Neural cell (in vitro differentiated cells): ENCODE data around the gene CPSF6. TPM values are rescaled to one million over a fixed set of nuclear protein-coding genes. Genes with fewer than 3 reads are reported as not detected.

Experiments used
- H2AFZ ChIP-seq: fragments of 200-600, 300-800 bp; sonication (generic), shearing (Covaris generic); 2 replicates; pipeline ENCODE4 v1.6.0; 2014; ENCODE audit warnings: low read depth, mild to moderate bottlenecking, antibody characterized with exemption, low read length, moderate library complexity
- H3F3A ChIP-seq: fragments of 200-600 bp; shearing (Covaris generic); 2 replicates; pipeline ENCODE4 v1.6.1; 2016; ENCODE audit warnings: mild to moderate bottlenecking, moderate library complexity, mixed read lengths, antibody characterized with exemption, low read length; ENCODE audit not compliant: insufficient read depth, poor library complexity, severe bottlenecking
- H3K27ac ChIP-seq: fragments of 200-600, 300-800 bp; sonication (generic), shearing (Covaris generic); 2 replicates; pipeline ENCODE4 v1.5.1; 2014; ENCODE audit warnings: mild to moderate bottlenecking, low read length, moderate library complexity
- H3K27me3 ChIP-seq: fragments of 300-800, 200-600 bp; sonication (generic), shearing (Covaris generic); 2 replicates; pipeline ENCODE4 v1.6.0; 2014; ENCODE audit warnings: mild to moderate bottlenecking, low read depth, low read length, moderate library complexity; ENCODE audit not compliant: insufficient read depth
- H3K36me3 ChIP-seq: fragments of 300-800, 200-600 bp; sonication (generic), shearing (Covaris generic); 2 replicates; pipeline ENCODE4 v1.5.1; 2014; ENCODE audit warnings: mild to moderate bottlenecking, antibody characterized with exemption, low read length, moderate library complexity; ENCODE audit not compliant: insufficient read depth
- H3K4me2 ChIP-seq: fragments of 300-800, 200-600 bp; sonication (generic), shearing (Covaris generic); 2 replicates; pipeline ENCODE4 v1.6.0; 2014; ENCODE audit warnings: mild to moderate bottlenecking, low read length
- H3K4me3 ChIP-seq: fragments of 300-800, 200-600 bp; sonication (generic), shearing (Covaris generic); 2 replicates; pipeline ENCODE4 v1.5.1; 2014; ENCODE audit warnings: mild to moderate bottlenecking, low read length, moderate library complexity
- H3K79me2 ChIP-seq: fragments of 200-600 bp; shearing (Covaris generic); replicated peaks from 2 replicates; pipeline ENCODE4 v1.6.0; 2014; ENCODE audit warnings: mild to moderate bottlenecking, low read length, moderate library complexity; ENCODE audit not compliant: insufficient read depth
- H3K9ac ChIP-seq: fragments of 300-800, 200-600 bp; sonication (generic), shearing (Covaris generic); 2 replicates; pipeline ENCODE4 v1.6.1; 2016; ENCODE audit warnings: mild to moderate bottlenecking, low read length, mixed read lengths
- H3K9me2 ChIP-seq: fragments of 200-600 bp; shearing (Covaris generic); 2 replicates; pipeline ENCODE4 v1.6.1; 2016; ENCODE audit warnings: mild to moderate bottlenecking, low read length, mixed read lengths; ENCODE audit not compliant: insufficient read depth
- H3K9me3 ChIP-seq: fragments of 200-600, 300-800 bp; sonication (generic), shearing (Covaris generic); 2 replicates; pipeline ENCODE4 v1.6.1; 2016; ENCODE audit warnings: mild to moderate bottlenecking, mixed run types, low read length, moderate library complexity, mixed read lengths
- H4K20me1 ChIP-seq: fragments of 200-600 bp; shearing (Covaris generic); 2 replicates; pipeline ENCODE4 v1.6.1; 2016; ENCODE audit warnings: mild to moderate bottlenecking, mixed run types; ENCODE audit not compliant: insufficient read depth
- EP300 ChIP-seq: fragments of 450-650 bp; conservative IDR thresholded peaks from 2 replicates; pipeline ENCODE4 v1.6.1; 2014; ENCODE audit warnings: antibody characterized with exemption, mild to moderate bottlenecking, moderate library complexity; ENCODE audit not compliant: poor library complexity, severe bottlenecking
- EZH2 ChIP-seq: fragments of 200-600, 300-800 bp; shearing (Covaris generic), sonication (generic); IDR thresholded peaks from 2 replicates; pipeline ENCODE4 v1.6.1; 2014; ENCODE audit warnings: antibody characterized with exemption, low read length, borderline replicate concordance, mild to moderate bottlenecking; ENCODE audit not compliant: insufficient read depth, poor library complexity, severe bottlenecking
- MXI1 ChIP-seq: fragments of 450-650 bp; conservative IDR thresholded peaks from 2 replicates; pipeline ENCODE4 v1.6.1; 2014; ENCODE audit warnings: antibody characterized with exemption, mild to moderate bottlenecking; ENCODE audit not compliant: poor library complexity, severe bottlenecking
- POLR2AphosphoS5 ChIP-seq: IDR thresholded peaks from 2 replicates; pipeline ENCODE4 v1.6.1; 2012
- RAD21 ChIP-seq: fragments of 450-650 bp; conservative IDR thresholded peaks from 2 replicates; pipeline ENCODE4 v1.6.1; 2014; ENCODE audit warnings: antibody characterized with exemption, mild to moderate bottlenecking, moderate library complexity
- SMC3 ChIP-seq: fragments of 450-650 bp; conservative IDR thresholded peaks from 2 replicates; pipeline ENCODE4 v1.6.1; 2014; ENCODE audit warnings: antibody characterized with exemption, mild to moderate bottlenecking, moderate library complexity; ENCODE audit not compliant: poor library complexity
- TAF1 ChIP-seq: IDR thresholded peaks from 2 replicates; pipeline ENCODE4 v1.6.1; 2012; ENCODE audit warnings: low read depth
- polyA plus RNA-seq: library from polyadenylated mRNA; depleted of rRNA; stranded (reverse); fragments of >200 nt; gene quantifications from 2 replicates; pipeline ENCODE4 v1.2.3, GENCODE V29; 2014
- TF ChIP-seq, protein P1 (sequence below): IDR thresholded peaks from 2 replicates; pipeline ENCODE4 v1.6.1; 2012; ENCODE audit warnings: borderline replicate concordance
- TF ChIP-seq, protein P2 (sequence below): fragments of 450-650 bp; IDR thresholded peaks from 2 replicates; pipeline ENCODE4 v1.5.1; 2014; ENCODE audit warnings: antibody characterized with exemption, mild to moderate bottlenecking, moderate library complexity; ENCODE audit not compliant: poor library complexity, severe bottlenecking

CPSF6 gene
- polyA plus RNA-seq, 1 donor from 2014 or later = 180 TPM

DNA sequence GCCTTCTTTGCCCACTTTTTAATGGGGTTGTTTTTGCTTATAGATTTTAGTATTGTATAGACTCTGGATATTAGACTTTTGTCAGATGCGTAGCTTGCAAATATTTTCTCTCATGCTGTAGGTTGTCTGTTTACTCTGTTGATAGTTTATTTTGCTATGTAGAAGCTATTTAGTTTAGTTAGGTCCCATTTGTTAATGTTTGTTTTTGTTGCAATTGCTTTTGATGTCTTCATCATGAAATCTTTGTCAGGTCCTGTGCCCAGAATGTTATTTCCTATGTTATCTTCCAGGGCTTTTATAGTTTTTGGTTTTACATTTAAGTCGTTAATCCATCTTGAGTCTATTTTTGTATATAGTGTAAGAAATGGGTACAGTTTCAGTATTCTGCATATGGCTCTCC, 78.9 kb downstream of the CPSF6 start:
- Histone ChIP-seq H2AFZ (no peak overlapping the region), H3K4me3 (no peak overlapping the region), H3K4me2 (no peak overlapping the region), H3K9me3 (no peaks in the 10 kb centered on the region), H3K27ac (no peak overlapping the region), H3K79me2 (no peaks in the 10 kb centered on the region), H3K36me3 (no peaks in the 10 kb centered on the region), H3K9ac (no peak overlapping the region), H4K20me1 (no peaks in the 10 kb centered on the region), H3F3A (no peaks in the 10 kb centered on the region), H3K27me3 (no peaks in the 10 kb centered on the region), H3K9me2 (no peaks in the 10 kb centered on the region)
- TF ChIP-seq EZH2 = no peak
- no peak for TF ChIP-seq MXI1
- no peak for TF ChIP-seq TAF1

DNA sequence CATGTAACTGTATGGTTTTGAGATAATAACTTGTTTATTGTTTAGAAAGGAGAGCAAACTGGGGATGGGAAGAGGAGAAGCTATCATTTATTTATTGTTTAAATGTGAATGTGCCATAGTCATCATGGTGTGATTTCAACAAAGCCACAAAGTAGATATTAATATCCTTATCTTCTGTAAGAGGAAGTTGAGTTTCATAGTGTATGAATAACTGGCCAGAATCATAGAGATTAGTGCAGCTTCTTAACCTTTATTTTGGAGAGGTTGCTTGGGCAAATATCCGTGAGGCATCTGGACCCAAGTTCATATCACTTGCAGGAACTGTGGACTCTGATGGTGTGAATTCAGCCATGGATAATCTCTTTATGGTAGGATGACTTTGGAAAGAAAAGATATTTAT, 82.0 kb downstream of the CPSF6 start:
- H2AFZ ChIP-seq = no peak overlapping the region
- H3K36me3 ChIP-seq = no peaks in the 10 kb centered on the region
- no peak overlapping the region for H3K9ac ChIP-seq
- no peaks in the 10 kb centered on the region for H3F3A ChIP-seq
- no peaks in the 10 kb centered on the region for H4K20me1 ChIP-seq
- no peaks in the 10 kb centered on the region for H3K9me3 ChIP-seq
- no peak overlapping the region for H3K4me2 ChIP-seq
- H3K4me3 ChIP-seq = no peak overlapping the region
- no peaks in the 10 kb centered on the region for H3K79me2 ChIP-seq
- H3K9me2 ChIP-seq = no peaks in the 10 kb centered on the region
- TF ChIP-seq POLR2AphosphoS5 (no peak), TAF1 (no peak), EZH2 (no peak), EP300 (no peak), MXI1 (no peak), RAD21 (no peak), SMC3 (no peak)
- TF ChIP-seq, protein P1, sequence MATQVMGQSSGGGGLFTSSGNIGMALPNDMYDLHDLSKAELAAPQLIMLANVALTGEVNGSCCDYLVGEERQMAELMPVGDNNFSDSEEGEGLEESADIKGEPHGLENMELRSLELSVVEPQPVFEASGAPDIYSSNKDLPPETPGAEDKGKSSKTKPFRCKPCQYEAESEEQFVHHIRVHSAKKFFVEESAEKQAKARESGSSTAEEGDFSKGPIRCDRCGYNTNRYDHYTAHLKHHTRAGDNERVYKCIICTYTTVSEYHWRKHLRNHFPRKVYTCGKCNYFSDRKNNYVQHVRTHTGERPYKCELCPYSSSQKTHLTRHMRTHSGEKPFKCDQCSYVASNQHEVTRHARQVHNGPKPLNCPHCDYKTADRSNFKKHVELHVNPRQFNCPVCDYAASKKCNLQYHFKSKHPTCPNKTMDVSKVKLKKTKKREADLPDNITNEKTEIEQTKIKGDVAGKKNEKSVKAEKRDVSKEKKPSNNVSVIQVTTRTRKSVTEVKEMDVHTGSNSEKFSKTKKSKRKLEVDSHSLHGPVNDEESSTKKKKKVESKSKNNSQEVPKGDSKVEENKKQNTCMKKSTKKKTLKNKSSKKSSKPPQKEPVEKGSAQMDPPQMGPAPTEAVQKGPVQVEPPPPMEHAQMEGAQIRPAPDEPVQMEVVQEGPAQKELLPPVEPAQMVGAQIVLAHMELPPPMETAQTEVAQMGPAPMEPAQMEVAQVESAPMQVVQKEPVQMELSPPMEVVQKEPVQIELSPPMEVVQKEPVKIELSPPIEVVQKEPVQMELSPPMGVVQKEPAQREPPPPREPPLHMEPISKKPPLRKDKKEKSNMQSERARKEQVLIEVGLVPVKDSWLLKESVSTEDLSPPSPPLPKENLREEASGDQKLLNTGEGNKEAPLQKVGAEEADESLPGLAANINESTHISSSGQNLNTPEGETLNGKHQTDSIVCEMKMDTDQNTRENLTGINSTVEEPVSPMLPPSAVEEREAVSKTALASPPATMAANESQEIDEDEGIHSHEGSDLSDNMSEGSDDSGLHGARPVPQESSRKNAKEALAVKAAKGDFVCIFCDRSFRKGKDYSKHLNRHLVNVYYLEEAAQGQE = no peak
- TF ChIP-seq, protein P2, sequence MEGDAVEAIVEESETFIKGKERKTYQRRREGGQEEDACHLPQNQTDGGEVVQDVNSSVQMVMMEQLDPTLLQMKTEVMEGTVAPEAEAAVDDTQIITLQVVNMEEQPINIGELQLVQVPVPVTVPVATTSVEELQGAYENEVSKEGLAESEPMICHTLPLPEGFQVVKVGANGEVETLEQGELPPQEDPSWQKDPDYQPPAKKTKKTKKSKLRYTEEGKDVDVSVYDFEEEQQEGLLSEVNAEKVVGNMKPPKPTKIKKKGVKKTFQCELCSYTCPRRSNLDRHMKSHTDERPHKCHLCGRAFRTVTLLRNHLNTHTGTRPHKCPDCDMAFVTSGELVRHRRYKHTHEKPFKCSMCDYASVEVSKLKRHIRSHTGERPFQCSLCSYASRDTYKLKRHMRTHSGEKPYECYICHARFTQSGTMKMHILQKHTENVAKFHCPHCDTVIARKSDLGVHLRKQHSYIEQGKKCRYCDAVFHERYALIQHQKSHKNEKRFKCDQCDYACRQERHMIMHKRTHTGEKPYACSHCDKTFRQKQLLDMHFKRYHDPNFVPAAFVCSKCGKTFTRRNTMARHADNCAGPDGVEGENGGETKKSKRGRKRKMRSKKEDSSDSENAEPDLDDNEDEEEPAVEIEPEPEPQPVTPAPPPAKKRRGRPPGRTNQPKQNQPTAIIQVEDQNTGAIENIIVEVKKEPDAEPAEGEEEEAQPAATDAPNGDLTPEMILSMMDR = no peak
- H3K27ac ChIP-seq = no peak overlapping the region
- H3K27me3 ChIP-seq = no peaks in the 10 kb centered on the region

Other genes with a start within 250 kb of the CPSF6 start
- gene LYZ, start 108.8 kb downstream of the CPSF6 start, polyA plus RNA-seq = 0.20 TPM in 1 of 2 replicates, not detected in the other
- 140 and 227 TPM in 2 replicates for gene YEATS4, start 120.2 kb downstream of the CPSF6 start, polyA plus RNA-seq
- 20.2 and 27.6 TPM in 2 replicates for gene FRS2, start 230.8 kb downstream of the CPSF6 start, polyA plus RNA-seq